LNCaP clone FGC (cell line): ENCODE results near the gene NRP2.

Experiments used
- DNase-seq: peaks from one replicate; pipeline ENCODE4 v3.0.0-alpha.2; 2011; ENCODE audit warnings: low read depth
- H3K4me3 ChIP-seq: 2 replicates; pipeline ENCODE4 v1.5.1; 2011; ENCODE audit warnings: mild to moderate bottlenecking, low read depth, low read length, control low read depth
- TF ChIP-seq, protein P1 (sequence below): IDR thresholded peaks from 2 replicates; pipeline ENCODE4 v1.5.1; 2012; ENCODE audit warnings: mild to moderate bottlenecking; ENCODE audit not compliant: control insufficient read depth, insufficient read depth; ENCODE audit errors: extremely low read depth

NRP2 gene

GRCh38 chr2:205658068-205658467 is 24.2 kb upstream of the NRP2 start:
- TF ChIP-seq, protein P1, sequence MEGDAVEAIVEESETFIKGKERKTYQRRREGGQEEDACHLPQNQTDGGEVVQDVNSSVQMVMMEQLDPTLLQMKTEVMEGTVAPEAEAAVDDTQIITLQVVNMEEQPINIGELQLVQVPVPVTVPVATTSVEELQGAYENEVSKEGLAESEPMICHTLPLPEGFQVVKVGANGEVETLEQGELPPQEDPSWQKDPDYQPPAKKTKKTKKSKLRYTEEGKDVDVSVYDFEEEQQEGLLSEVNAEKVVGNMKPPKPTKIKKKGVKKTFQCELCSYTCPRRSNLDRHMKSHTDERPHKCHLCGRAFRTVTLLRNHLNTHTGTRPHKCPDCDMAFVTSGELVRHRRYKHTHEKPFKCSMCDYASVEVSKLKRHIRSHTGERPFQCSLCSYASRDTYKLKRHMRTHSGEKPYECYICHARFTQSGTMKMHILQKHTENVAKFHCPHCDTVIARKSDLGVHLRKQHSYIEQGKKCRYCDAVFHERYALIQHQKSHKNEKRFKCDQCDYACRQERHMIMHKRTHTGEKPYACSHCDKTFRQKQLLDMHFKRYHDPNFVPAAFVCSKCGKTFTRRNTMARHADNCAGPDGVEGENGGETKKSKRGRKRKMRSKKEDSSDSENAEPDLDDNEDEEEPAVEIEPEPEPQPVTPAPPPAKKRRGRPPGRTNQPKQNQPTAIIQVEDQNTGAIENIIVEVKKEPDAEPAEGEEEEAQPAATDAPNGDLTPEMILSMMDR: no peak
- no peak for DNase-seq
- no peak overlapping the region for H3K4me3 ChIP-seq

- no peak overlapping the region for H3K4me3 ChIP-seq
- no peak for DNase-seq
- TF ChIP-seq, protein P1: no peak
Measured at GRCh38 chr2:205658572-205658971, 23.7 kb upstream of the NRP2 start.

DNA sequence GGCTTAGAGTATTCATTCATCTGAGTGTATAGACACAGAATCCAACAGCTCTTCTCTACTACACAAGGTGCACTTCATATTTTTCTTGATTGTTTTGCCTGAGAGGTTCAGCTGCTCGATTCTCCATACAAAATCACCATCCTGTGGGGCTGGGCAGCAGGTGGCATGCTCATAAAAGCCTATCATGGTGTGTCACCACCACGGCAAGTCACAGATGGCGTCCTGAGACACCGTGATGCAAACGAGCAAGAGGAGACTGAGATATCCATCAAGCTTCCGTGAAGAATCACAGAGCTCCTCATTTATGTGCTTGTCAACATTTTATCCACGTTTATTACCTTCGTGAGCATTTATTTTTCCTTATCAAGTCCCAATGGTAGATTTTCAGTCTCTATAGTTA is 22.4 kb upstream of the NRP2 start:
- TF ChIP-seq, protein P1: no peak
- no peak for DNase-seq
- H3K4me3 ChIP-seq: no peak overlapping the region

GRCh38 chr2:205660521-205661124 is 21.7 kb upstream of the NRP2 start:
- H3K4me3 ChIP-seq: no peak overlapping the region
- DNase-seq: no peak

DNA sequence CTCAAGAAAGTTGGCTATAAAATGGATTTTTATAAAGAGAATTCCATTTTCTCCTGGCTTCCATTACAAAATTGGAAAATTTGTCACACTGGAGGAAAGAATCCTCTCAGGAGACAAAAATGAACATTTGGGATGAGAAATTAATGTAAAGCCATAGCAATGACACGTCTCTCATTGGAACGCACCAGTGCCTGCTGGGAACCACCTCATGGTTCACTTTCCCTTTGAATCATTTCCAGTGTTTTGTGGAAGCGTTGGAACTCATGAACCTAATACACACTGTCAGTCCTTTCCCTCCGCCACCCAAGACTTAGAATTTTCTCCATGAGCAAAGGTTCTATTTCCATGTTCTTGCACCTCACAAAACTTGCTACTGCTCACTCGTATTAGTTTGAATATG is 21.0 kb upstream of the NRP2 start:
- no peak for DNase-seq
- no peak overlapping the region for H3K4me3 ChIP-seq

More at GRCh38 chr2:205660521-205661124, 21.7 kb upstream of the NRP2 start:
- TF ChIP-seq, protein P1: no peak

DNA sequence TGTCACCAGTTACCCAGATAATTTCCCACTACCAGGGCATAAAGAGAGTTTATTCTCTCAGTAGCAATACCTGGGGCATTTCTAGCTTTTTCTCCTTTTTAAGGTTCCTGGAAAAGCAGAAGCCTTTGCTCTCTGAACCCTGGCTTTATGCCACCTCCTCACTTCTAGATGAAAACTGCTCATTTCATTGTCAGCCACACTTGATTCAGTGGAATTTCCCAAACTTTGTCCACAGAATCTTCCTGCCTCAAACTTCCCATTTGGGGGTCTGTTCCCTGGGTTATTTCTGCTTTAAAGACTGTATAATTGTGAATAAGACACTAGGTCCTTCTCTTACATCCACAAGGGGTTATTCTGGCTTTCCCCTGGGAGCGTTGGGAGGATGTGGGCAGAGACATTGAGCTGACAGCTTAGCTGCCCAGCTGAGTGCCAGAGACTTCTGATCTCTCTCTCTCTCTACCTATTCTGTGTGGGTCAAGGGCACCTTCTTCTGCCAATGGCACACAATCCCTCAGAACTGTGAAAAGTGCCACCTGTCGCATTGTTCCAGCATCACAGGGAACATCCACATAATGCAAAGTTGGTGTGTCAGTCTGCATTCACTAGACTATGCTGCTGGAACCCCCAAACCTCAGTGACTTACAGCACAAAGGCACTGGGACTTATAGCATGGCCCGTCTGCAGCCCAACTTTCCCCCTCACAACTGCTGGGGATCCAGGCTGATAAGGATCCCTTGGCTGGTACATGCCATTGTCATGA is 19.9 kb upstream of the NRP2 start:
- DNase-seq: no peak
- H3K4me3 ChIP-seq: no peak overlapping the region
- TF ChIP-seq, protein P1: no peak

More for the DNA sequence above, 21.0 kb upstream of the NRP2 start:
- TF ChIP-seq, protein P1: no peak

- peak; percentile 78 for DNase-seq
- H3K4me3 ChIP-seq: no peak overlapping the region
- TF ChIP-seq, protein P1: no peak
Measured at GRCh38 chr2:205665791-205666190, 16.5 kb upstream of the NRP2 start.
